PC-3 (cell line): Measurements from ENCODE around the gene FTL.

Experiments used
- EZH2 ChIP-seq: fragments of 300-600 bp; sonication (generic); IDR thresholded peaks from one replicate; pipeline ENCODE4 v1.6.1; 2017; ENCODE audit warnings: antibody characterized with exemption, mild to moderate bottlenecking, low read length; ENCODE audit not compliant: unreplicated experiment
- TF ChIP-seq, protein P1 (sequence below): fragments of 300-600 bp; sonication (generic); conservative IDR thresholded peaks from 2 replicates; pipeline ENCODE4 v1.5.1; 2017; ENCODE audit warnings: antibody characterized with exemption, low read depth, mild to moderate bottlenecking, low read length

DNA sequence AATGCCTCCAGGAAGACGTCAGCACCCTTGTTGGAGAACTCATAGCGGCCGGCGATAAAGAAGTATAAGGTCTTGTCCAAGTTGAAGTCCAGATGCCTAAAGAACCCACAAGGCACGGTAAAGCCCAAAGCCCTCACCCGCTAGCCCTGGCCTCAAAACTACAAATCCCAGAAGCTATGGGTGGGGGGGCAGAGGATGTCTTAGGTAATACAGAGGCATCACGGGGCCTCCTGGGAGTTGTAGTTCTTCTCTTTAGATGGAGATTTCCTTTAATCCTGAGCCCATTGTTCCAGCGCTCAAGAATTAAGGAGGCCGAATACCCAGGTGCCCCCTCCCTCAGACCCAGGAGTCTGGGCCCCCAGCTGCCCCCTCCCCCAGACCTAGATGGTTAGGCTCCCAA, 17.2 kb downstream of the FTL start:
- TF ChIP-seq, protein P1, sequence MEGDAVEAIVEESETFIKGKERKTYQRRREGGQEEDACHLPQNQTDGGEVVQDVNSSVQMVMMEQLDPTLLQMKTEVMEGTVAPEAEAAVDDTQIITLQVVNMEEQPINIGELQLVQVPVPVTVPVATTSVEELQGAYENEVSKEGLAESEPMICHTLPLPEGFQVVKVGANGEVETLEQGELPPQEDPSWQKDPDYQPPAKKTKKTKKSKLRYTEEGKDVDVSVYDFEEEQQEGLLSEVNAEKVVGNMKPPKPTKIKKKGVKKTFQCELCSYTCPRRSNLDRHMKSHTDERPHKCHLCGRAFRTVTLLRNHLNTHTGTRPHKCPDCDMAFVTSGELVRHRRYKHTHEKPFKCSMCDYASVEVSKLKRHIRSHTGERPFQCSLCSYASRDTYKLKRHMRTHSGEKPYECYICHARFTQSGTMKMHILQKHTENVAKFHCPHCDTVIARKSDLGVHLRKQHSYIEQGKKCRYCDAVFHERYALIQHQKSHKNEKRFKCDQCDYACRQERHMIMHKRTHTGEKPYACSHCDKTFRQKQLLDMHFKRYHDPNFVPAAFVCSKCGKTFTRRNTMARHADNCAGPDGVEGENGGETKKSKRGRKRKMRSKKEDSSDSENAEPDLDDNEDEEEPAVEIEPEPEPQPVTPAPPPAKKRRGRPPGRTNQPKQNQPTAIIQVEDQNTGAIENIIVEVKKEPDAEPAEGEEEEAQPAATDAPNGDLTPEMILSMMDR: no peak
- no peak for TF ChIP-seq EZH2
